Effector CD8-positive, alpha-beta T cell (primary cell): Measurements from ENCODE around the gene CYP24A1.

Experiments used
- DNase-seq: peaks from one replicate; lab custom pipeline; 2025; lab: John Stamatoyannopoulos, UW
- total RNA-seq, 4 experiments: gene quantifications; one replicate each; lab custom pipeline; 2026; lab: John Stamatoyannopoulos, UW

Gene CYP24A1
- total RNA-seq = 0 to 0.18 (median 0.04) reads per million in 4 experiments

DNA sequence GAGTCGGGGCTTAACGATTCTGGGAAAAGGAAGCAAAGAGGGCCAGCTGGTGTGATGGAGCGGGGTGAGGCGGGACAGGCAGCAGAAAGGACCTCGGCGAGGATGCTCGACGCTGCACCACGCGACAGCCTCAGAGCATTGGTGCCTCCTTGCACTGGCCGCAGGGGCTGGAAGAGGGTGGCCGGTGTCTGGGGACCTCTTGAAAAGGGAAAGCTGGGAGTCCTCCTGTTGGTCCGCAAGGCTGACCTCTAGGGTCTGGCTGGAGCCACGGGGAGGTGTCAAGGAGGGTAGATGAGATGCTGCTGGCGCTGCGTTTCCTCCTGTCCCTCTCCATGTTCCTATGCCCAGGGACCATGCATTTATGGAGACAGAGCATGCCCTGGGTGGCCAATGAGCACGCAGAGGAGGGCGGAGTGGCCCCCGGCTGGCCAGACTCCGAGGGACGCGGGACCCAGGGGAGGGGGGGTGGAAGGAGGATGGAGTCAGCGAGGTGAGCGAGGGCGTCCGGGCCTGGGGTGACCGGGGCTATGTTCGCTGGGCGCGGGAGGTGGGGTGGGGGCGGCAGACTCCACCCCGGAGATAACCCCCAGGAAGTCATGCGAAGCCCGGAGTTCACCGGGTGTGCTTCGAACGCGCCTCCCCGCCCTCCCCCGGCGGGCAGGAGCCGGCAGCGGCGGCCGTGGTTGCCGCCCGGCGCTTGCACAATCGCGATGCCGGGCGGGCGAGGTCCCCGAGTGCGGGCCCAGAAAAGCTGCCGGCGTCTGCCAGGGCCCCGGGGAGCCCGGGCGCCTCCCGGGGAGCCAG is at the start of gene CYP24A1:
Gene CYP24A1, minus strand, starts transcription at position 334 of the 804 bp plus-strand sequence. CDS start 407 bp downstream, outside the sequence.
- no peak for DNase-seq

DNA sequence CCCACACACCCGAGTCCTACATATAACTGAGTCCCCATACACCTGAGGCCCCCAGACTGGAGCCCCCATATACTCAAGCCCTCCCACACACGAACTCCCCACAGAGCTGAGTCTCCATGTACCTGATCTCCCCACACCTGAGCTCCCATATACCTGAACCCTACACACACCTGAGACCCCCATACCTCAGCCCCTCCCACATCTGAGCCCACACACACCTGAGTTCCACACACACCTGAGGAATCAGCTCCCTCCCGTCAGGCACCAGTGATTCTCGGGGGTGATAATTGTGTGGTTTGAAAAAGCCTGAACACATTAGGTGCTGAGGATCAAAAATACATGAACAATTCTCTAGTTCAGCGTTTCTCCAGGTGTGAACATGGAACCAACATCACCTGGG is 49.5 kb upstream of the CYP24A1 start:
- DNase-seq = no peak

DNA sequence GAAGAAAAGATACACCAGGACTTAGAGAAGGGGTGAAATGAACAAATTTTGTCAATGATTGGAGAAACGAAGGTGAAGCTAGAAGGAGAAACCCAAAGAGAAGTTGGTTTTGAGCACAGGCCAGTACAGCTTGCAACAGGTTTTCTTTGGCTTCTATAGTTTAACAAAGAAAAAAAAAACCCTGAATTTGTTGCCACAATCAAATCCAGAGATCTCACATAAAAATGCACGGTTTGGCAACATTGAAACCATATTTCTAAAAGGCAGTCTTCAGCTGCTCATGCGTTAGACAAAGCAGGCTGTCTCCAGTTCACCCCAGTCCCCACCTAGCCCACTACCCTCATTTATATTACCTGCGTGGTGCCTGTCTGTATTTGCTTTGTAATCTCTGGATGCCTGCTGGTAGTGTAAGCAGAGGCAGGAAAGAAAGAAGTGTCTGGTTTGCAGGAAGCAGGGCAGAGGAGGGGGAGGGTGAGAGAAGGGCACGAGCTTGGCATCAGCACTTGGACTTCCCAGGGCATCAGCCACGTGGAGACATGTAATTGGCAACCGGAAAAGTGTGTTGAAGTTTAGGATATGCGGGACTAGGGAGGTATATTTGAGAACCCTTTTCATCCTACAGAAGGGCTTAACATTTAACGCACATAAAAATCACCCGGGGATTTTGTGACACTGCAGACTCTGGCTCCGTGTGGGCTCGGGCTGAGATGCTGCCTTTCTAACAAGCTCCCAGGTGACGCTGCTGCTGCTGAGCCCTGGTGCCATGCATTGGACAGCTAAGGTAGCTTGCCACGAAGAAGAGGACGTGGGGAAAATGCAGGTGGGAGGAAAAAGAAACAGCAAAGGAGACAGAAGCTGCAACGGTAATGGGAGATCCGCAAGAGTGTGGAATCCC is 48.5 kb upstream of the CYP24A1 start:
- DNase-seq = no peak

GRCh38 chr20:54221353-54221752 is 47.6 kb upstream of the CYP24A1 start:
- no peak for DNase-seq

DNA sequence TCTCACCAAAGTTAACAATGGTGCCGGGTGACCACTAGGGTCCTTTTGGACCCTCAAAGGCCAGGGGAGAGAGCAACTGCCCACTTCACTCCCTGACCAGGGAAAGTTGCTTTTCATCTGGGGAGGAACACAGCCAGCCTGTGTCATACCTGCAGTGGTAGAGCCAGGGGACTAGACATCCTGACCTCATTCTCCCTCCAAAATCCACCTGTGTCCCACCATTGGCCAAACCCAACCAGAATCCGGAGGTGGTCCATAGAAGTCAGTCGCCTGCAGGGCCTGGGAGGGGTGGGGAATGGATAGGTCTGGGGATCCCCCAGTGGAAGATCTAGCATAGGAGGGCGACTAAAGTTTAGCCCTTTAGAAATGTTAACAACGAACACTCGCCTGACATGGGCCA is 46.9 kb upstream of the CYP24A1 start:
- DNase-seq = no peak

- DNase-seq = no peak
These were observed 46.1 kb upstream of the CYP24A1 start for GRCh38 chr20:54219751-54220426.

GRCh38 chr20:54218470-54218869 is 44.7 kb upstream of the CYP24A1 start:
- no peak for DNase-seq

GRCh38 chr20:54217762-54218161 is 44.0 kb upstream of the CYP24A1 start:
- no peak for DNase-seq

GRCh38 chr20:54215157-54215789 is 41.5 kb upstream of the CYP24A1 start:
- no peak for DNase-seq

GRCh38 chr20:54214566-54214965 is 40.8 kb upstream of the CYP24A1 start:
- DNase-seq = no peak

DNA sequence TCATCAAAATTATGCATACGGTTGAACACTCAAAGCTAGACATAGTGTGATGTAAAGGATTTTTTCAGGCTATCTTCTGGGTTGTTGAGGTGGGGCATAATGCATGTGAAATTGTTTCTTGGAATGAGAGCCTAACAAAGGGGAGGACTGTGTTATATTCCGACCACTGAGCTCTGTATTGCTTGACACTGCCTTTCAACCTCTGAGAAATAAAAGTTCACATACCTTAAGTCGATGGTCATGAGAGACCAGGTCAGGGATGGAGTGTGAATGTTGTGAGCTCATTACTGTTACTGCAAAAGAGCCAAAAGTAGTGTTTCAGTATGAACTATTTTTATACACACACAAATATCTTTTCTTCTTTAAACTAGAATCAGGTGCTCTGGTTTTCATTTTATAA is 39.1 kb upstream of the CYP24A1 start:
- no peak for DNase-seq

DNA sequence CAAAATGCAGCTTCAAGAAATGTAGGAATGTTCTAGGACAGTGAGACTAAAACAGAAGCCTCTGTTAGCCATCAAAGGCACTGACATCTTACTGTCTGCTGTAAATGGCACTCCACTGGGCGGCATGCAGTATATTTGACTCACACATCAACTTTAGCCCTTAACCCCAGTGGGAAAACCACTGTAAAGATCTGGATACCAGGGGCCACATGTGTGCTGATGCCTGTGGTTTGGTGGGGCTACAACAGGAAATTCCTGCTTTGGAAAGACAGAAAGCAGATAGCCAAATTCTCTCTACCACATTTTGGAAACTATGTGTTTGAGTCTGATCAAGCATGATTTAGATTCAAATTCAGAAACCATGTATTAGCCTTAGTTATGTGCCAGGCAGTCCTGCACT is 38.4 kb upstream of the CYP24A1 start:
- no peak for DNase-seq

- no peak for DNase-seq
These were observed 35.5 kb upstream of the CYP24A1 start for GRCh38 chr20:54209216-54209813.

DNA sequence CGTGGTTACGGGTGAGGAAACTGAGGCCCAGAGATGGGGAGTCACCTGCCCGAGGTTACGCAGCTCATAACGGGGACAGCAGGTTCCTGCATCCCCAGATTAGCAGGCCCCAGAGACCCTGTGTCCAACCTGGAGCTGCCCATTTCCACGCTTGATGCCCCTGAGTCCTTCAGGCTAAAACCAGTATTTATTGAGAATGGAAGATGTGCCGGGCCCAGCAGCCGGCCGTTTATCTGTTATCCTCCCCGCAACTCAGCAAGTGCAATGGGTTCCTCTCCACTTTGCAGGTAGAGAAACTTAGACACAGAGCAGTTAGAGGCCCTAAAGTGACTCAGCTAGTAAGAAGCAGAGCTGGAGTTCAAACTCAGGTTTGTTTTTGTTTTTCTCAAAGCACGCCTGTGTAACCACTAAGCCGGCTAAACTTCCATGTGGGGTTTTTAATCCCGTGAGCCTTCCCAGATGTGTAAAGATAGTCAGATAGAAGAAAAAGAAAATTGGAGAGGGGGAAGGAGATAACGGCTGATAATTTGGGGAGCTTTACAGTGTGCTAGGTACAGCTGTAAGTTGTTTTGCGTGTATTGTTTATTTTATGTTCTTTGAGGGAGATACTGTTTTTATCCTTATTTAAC is 34.9 kb upstream of the CYP24A1 start:
- no peak for DNase-seq

- DNase-seq = peak; percentile 65
These were observed 34.2 kb upstream of the CYP24A1 start, which contains the start of gene PFDN4 for GRCh38 chr20:54207743-54208547. Gene PFDN4 (plus strand): TSS chr20:54208087. CDS start chr20:54208101, 14 bp downstream.

DNA sequence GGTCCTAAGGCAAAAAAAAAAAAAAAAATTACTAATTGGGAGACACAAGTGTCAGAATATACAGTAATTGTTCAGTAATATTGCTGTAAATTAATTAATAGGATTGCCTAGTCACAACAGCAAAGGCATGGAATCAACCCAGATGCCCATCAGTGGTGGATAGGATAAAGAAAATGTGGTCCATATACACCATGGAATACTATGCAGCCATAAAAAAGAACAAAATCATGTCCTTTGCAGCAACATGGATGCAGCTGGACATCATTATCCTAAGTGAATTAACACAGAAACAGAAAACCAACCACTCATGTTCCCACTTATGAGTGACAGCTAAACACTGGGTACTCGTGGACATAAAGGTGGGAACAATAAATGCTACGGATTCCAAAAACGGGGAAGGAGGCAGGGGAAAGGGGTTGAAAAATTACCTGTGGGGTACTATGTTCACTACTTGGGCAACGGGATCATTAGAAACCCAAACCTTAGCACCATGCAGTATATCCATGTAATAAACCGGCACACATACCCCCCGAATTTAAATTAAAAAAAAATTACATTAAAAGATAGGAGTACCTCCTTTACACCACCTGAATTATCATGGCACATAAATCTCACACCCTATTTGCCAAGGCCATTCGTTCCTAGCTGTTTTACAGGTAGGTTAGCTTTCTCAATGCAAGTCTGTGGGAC is 33.4 kb upstream of the CYP24A1 start:
- DNase-seq = no peak

GRCh38 chr20:54205450-54205849 is 31.7 kb upstream of the CYP24A1 start:
- DNase-seq = no peak

GRCh38 chr20:54204481-54204880 is 30.7 kb upstream of the CYP24A1 start:
- no peak for DNase-seq

DNA sequence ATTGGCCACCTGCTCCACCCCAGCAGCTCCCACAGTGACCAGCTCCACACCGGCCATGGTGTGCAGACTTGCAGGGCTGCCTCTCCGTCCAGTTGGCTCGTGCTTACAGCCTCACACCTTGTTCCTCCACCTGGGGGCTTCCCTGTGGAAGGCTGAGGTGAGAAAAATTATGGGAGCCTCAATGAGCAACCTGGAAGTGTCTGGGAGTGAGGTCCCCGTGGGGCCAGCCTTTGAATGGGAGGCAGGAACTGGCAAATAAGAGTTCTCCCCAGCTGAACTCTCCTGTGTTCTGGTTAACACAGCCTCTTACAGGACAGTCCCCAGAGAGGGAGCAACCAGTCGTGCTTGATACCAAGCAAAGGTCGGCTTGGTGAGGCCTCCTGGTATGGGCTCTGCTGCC is 30.3 kb upstream of the CYP24A1 start:
- DNase-seq = no peak
